LHCN-M2 (cell line): Measurements from ENCODE around the gene MRPL54. TPM values are rescaled to one million over a fixed set of nuclear protein-coding genes. Genes with fewer than 3 reads are reported as not detected.
"Not testable (repeated sequence)": the region's sequence is repeated elsewhere in the genome, so short reads cannot be mapped to it uniquely, and the experiment has no call there.

ENCODE experiments used
- DNase-seq: peaks from one replicate; pipeline ENCODE4 v3.0.0-alpha.2; 2012; ENCODE audit warnings: low read depth
- total RNA-seq: library from RNA; depleted of rRNA; stranded (reverse); fragments of >200 nt; gene quantifications from 2 replicates; pipeline ENCODE4 v1.2.3, GENCODE V29; 2014; rRNA removed

Gene MRPL54
- total RNA-seq, 1 experiment from 2014 or later = 50.2 TPM

- no peak for DNase-seq
These were observed 46.1 kb downstream of the MRPL54 start for GRCh38 chr19:3808420-3809143.

GRCh38 chr19:3809881-3810707, 47.6 kb downstream of the MRPL54 start:
- no peak for DNase-seq

- no peak for DNase-seq
These were observed 48.4 kb downstream of the MRPL54 start for GRCh38 chr19:3810708-3811355.

GRCh38 chr19:3813473-3814392, 51.3 kb downstream of the MRPL54 start:
- no peak for DNase-seq

- DNase-seq = no peak
These were observed 52.2 kb downstream of the MRPL54 start for GRCh38 chr19:3814648-3815047.

- DNase-seq = not testable (repeated sequence)
These were observed 53.7 kb downstream of the MRPL54 start for GRCh38 chr19:3816148-3816547.

- no peak for DNase-seq
These were observed 54.2 kb downstream of the MRPL54 start for GRCh38 chr19:3816566-3817218.

Other genes starting within 250 kb of the MRPL54 start
- not detected in 2 replicates for gene TEKTIP1, start 223.5 kb upstream of the MRPL54 start, total RNA-seq
- gene MFSD12, start 205.1 kb upstream of the MRPL54 start, total RNA-seq = 115 and 145 TPM in 2 replicates
- 127 and 135 TPM in 2 replicates for gene HMG20B, start 189.7 kb upstream of the MRPL54 start, total RNA-seq
- gene GIPC3, start 177.2 kb upstream of the MRPL54 start, total RNA-seq = 0.06 and 0.17 TPM in 2 replicates
- 0.57 and 0.64 TPM in 2 replicates for gene TBXA2R, start 155.8 kb upstream of the MRPL54 start, total RNA-seq
- gene CACTIN, start 135.9 kb upstream of the MRPL54 start, total RNA-seq = 32.3 and 35.8 TPM in 2 replicates
- gene PIP5K1C, start 62.2 kb upstream of the MRPL54 start, total RNA-seq = 26.4 and 29.0 TPM in 2 replicates
- not detected in 2 replicates for gene TJP3, start 54.3 kb upstream of the MRPL54 start, total RNA-seq
- 19.3 and 28.5 TPM in 2 replicates for gene APBA3, start 990 bp upstream of the MRPL54 start, total RNA-seq
- gene RAX2, start 9.5 kb downstream of the MRPL54 start, total RNA-seq = not detected in 2 replicates
- gene MATK, start 23.7 kb downstream of the MRPL54 start, total RNA-seq = not detected in 2 replicates
- gene ZFR2, start 106.4 kb downstream of the MRPL54 start, total RNA-seq = not detected in 2 replicates
- gene ATCAY, start 118.0 kb downstream of the MRPL54 start, total RNA-seq = 0.06 TPM in 1 of 2 replicates, not detected in the other
- gene NMRK2, start 170.4 kb downstream of the MRPL54 start, total RNA-seq = not detected in 2 replicates
- 135 and 150 TPM in 2 replicates for gene DAPK3, start 208.4 kb downstream of the MRPL54 start, total RNA-seq
- 2,004 and 2,150 TPM in 2 replicates for gene EEF2, start 222.8 kb downstream of the MRPL54 start, total RNA-seq
- 17.6 and 18.1 TPM in 2 replicates for gene PIAS4, start 245.1 kb downstream of the MRPL54 start, total RNA-seq